H1 (cell line): ENCODE data around the gene NUTM2E.
"Not testable (repeated sequence)": the region's sequence is repeated elsewhere in the genome, so short reads cannot be mapped to it uniquely, and the experiment has no call there.

Source experiments
- CHD1 ChIP-seq: IDR thresholded peaks from 2 replicates; pipeline ENCODE4 v1.6.1; 2012; ENCODE audit warnings: low read depth, low read length, improper control_type of control experiment
- CTCF ChIP-seq, 3 experiments: IDR thresholded peaks; 1 replicate in 2 of 3; 2 replicates in 1 of 3; pipeline versions ENCODE4 v1.5.1 to v1.6.1; 2011; ENCODE audit warnings: low read length in 3 of 3, mild to moderate bottlenecking in 3 of 3, inconsistent platforms in 2 of 3, low read depth in 1 of 3, moderate library complexity in 1 of 3; ENCODE audit not compliant: insufficient read depth in 1 of 3; ENCODE audit errors: control extremely low read depth in 1 of 3
- EGR1 ChIP-seq: IDR thresholded peaks from 2 replicates; pipeline ENCODE4 v1.6.1; 2011; ENCODE audit warnings: low read depth, low read length, borderline replicate concordance
- POLR2A ChIP-seq, 2 experiments: IDR thresholded peaks; 1 replicate in 1 of 2; 2 replicates in 1 of 2; pipeline ENCODE4 v1.6.1; 2011; ENCODE audit warnings: low read depth in 2 of 2, low read length in 2 of 2, mild to moderate bottlenecking in 2 of 2; ENCODE audit errors: control extremely low read depth in 1 of 2
- RXRA ChIP-seq: IDR thresholded peaks from 2 replicates; pipeline ENCODE4 v1.6.1; 2011; ENCODE audit warnings: low read depth, mild to moderate bottlenecking, low read length, moderate library complexity; ENCODE audit not compliant: insufficient read depth

DNA sequence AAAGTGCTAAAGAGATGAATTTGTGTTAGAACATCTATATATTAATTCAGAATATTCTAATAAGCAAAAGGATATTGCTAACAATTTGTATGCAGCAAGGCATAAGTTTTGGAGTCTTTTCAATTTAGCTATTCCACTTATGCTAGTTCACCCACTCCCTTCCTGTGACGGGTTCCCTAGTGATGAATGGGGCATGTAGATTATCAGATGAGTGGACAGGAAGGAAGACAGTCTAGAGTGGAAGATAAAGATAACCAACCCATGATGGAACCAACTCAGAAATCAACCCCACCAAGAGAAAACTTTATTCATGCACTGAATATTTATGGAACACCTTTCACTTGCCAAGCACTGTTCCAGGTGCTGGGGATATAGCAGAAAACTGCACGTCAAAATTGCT lies 46.5 kb upstream of the NUTM2E start:
- TF ChIP-seq CHD1; POLR2A (IDR thresholded peaks at IDR 0.05; ENCODE audit: control extremely low read depth in 1 of 2, low read depth in 2 of 2, low read length in 2 of 2); RXRA; EGR1; CTCF (IDR thresholded peaks at IDR 0.05; ENCODE audit: control extremely low read depth in 1 of 3, insufficient read depth in 1 of 3, low read depth in 1 of 3, low read length in 3 of 3): not testable (repeated sequence)
